H9 (cell line): ENCODE data around the gene EFNA5. TPM values are rescaled to one million over a fixed set of nuclear protein-coding genes. Genes with fewer than 3 reads are reported as not detected.

Source experiments
- DNase-seq: peaks from one replicate; pipeline ENCODE4 v3.0.0-alpha.2; 2017
- H2AFZ ChIP-seq: one replicate; pipeline ENCODE4 v1.6.1; 2013; ENCODE audit warnings: mild to moderate bottlenecking, low read length, control low read depth, moderate library complexity
- H2AK5ac ChIP-seq: 2 replicates; pipeline ENCODE4 v1.6.1; 2013; ENCODE audit warnings: low read length, control low read depth, mixed read lengths; ENCODE audit not compliant: insufficient read length
- H2BK120ac ChIP-seq: one replicate; pipeline ENCODE4 v1.6.1; 2013; ENCODE audit warnings: low read depth, mild to moderate bottlenecking, low read length, control low read depth, inconsistent platforms; ENCODE audit not compliant: poor library complexity, severe bottlenecking
- H2BK12ac ChIP-seq: 2 replicates; pipeline ENCODE4 v1.6.1; 2013; ENCODE audit warnings: low read length, control low read depth, mixed read lengths, low read depth; ENCODE audit not compliant: insufficient read length
- H2BK15ac ChIP-seq: 2 replicates; pipeline ENCODE4 v1.6.1; 2013; ENCODE audit warnings: low read depth, low read length, control low read depth
- H2BK20ac ChIP-seq: one replicate; pipeline ENCODE4 v1.6.1; 2013; ENCODE audit warnings: low read depth, mild to moderate bottlenecking, low read length, control low read depth, inconsistent platforms; ENCODE audit not compliant: poor library complexity, severe bottlenecking
- H2BK5ac ChIP-seq: 2 replicates; pipeline ENCODE4 v1.6.1; 2013; ENCODE audit warnings: low read length, control low read depth, mixed read lengths; ENCODE audit not compliant: insufficient read length
- H3K14ac ChIP-seq: 2 replicates; pipeline ENCODE4 v1.6.1; 2013; ENCODE audit warnings: low read length, control low read depth; ENCODE audit not compliant: insufficient read depth
- H3K18ac ChIP-seq: 2 replicates; pipeline ENCODE4 v1.6.1; 2013; ENCODE audit warnings: low read depth, mild to moderate bottlenecking, mixed read lengths, low read length, control low read depth; ENCODE audit not compliant: insufficient read length
- H3K23ac ChIP-seq: 2 replicates; pipeline ENCODE4 v1.6.1; 2013; ENCODE audit warnings: low read length, control low read depth, mixed read lengths, low read depth; ENCODE audit not compliant: insufficient read length
- H3K23me2 ChIP-seq: 2 replicates; pipeline ENCODE4 v1.6.1; 2013; ENCODE audit warnings: low read depth, mild to moderate bottlenecking, mixed read lengths, low read length, control low read depth; ENCODE audit not compliant: insufficient read length, poor library complexity, severe bottlenecking
- H3K27ac ChIP-seq: 2 replicates; pipeline ENCODE4 v1.5.1; 2013; ENCODE audit warnings: low read length, control low read depth, mixed read lengths, low read depth; ENCODE audit not compliant: insufficient read length
- H3K27me3 ChIP-seq: 2 replicates; pipeline ENCODE4 v1.6.1; 2013; ENCODE audit warnings: low read length, control low read depth, inconsistent platforms; ENCODE audit not compliant: insufficient read depth
- H3K4ac ChIP-seq: 2 replicates; pipeline ENCODE4 v1.6.1; 2013; ENCODE audit warnings: low read depth, mild to moderate bottlenecking, control low read depth, inconsistent platforms, low read length, moderate library complexity
- H3K4me1 ChIP-seq: 2 replicates; pipeline ENCODE4 v1.6.1; 2013; ENCODE audit warnings: low read length, control low read depth, inconsistent platforms; ENCODE audit not compliant: insufficient read depth
- H3K4me2 ChIP-seq: 2 replicates; pipeline ENCODE4 v1.6.1; 2013; ENCODE audit warnings: low read length, control low read depth, mixed read lengths; ENCODE audit not compliant: insufficient read length, insufficient read depth
- H3K56ac ChIP-seq: 2 replicates; pipeline ENCODE4 v1.6.1; 2013; ENCODE audit warnings: low read depth, mild to moderate bottlenecking, mixed read lengths, low read length, control low read depth; ENCODE audit not compliant: insufficient read length
- H3K79me1 ChIP-seq: 2 replicates; pipeline ENCODE4 v1.6.1; 2013; ENCODE audit warnings: low read depth, mild to moderate bottlenecking, moderate library complexity, low read length, control low read depth, inconsistent platforms; ENCODE audit not compliant: insufficient read depth, poor library complexity, severe bottlenecking
- H3K79me2 ChIP-seq: 2 replicates; pipeline ENCODE4 v1.6.1; 2013; ENCODE audit warnings: low read length, control low read depth, inconsistent platforms; ENCODE audit not compliant: insufficient read depth
- H3K9ac ChIP-seq: 2 replicates; pipeline ENCODE4 v1.6.1; 2013; ENCODE audit warnings: low read length, control low read depth, mixed read lengths; ENCODE audit not compliant: insufficient read length; ENCODE audit errors: extremely low read depth
- H3K9me3 ChIP-seq: one replicate; pipeline ENCODE4 v1.6.1; 2013; ENCODE audit warnings: low read depth, low read length, inconsistent platforms; ENCODE audit not compliant: control insufficient read depth
- H3T11ph ChIP-seq: one replicate; pipeline ENCODE4 v1.6.1; 2013; ENCODE audit warnings: mild to moderate bottlenecking, low read length, control low read depth, inconsistent platforms
- H4K20me1 ChIP-seq: one replicate; pipeline ENCODE4 v1.6.1; 2013; ENCODE audit not compliant: control insufficient read depth, insufficient read length, insufficient read depth
- H4K5ac ChIP-seq: 2 replicates; pipeline ENCODE4 v1.6.1; 2013; ENCODE audit warnings: low read depth, mild to moderate bottlenecking, mixed read lengths, low read length, control low read depth; ENCODE audit not compliant: insufficient read length
- H4K8ac ChIP-seq: replicated peaks from 2 replicates; pipeline ENCODE4 v1.6.1; 2013; ENCODE audit warnings: low read length, control low read depth, mixed read lengths, low read depth; ENCODE audit not compliant: insufficient read length
- H4K91ac ChIP-seq: 2 replicates; pipeline ENCODE4 v1.6.1; 2013; ENCODE audit warnings: low read depth, mild to moderate bottlenecking, moderate library complexity, mixed read lengths, low read length, control low read depth; ENCODE audit not compliant: insufficient read length
- H3K27ac Mint-ChIP-seq, 3 experiments: 2 replicates in 2 of 3; 3 replicates in 1 of 3; pipeline ENCODE4 v1.8.0; 2020 to 2021; ENCODE audit warnings: mixed read lengths in 3 of 3, mild to moderate bottlenecking in 1 of 3, moderate library complexity in 1 of 3
- H3K27me3 Mint-ChIP-seq: 2 replicates; pipeline ENCODE4 v1.8.0; 2021; ENCODE audit warnings: low read depth, mild to moderate bottlenecking, moderate library complexity, mixed read lengths
- H3K36me3 Mint-ChIP-seq, 3 experiments: 2 replicates in 2 of 3; 3 replicates in 1 of 3; pipeline ENCODE4 v1.8.0; 2020 to 2021; ENCODE audit warnings: low read depth in 3 of 3, mixed read lengths in 3 of 3; ENCODE audit not compliant: insufficient read depth in 1 of 3
- H3K4me1 Mint-ChIP-seq, 2 experiments: 2 replicates each; pipeline ENCODE4 v1.8.0; 2020; ENCODE audit warnings: mixed read lengths in 2 of 2
- H3K4me3 Mint-ChIP-seq, 2 experiments: 2 replicates in 1 of 2; 3 replicates in 1 of 2; pipeline ENCODE4 v1.8.0; 2020 to 2021; ENCODE audit warnings: mild to moderate bottlenecking in 2 of 2, mixed read lengths in 2 of 2, moderate library complexity in 1 of 2
- H3K9me3 Mint-ChIP-seq, 2 experiments: 2 replicates in 1 of 2; 3 replicates in 1 of 2; pipeline ENCODE4 v1.8.0; 2020; ENCODE audit warnings: mild to moderate bottlenecking in 2 of 2, mixed read lengths in 2 of 2, moderate library complexity in 1 of 2
- WGBS: extraction: QIAGEN DNeasy Blood & Tissue Kit; methylation state at CpG from one replicate; pipeline ENCODE4 v1.1.7; 2013; ENCODE audit warnings: missing lambda C conversion rate, low lambda C conversion rate, mixed read lengths; ENCODE audit not compliant: insufficient read length; ENCODE audit errors: extremely low coverage; 5-methylcytosine and 5-hydroxymethylcytosine counted together
- total RNA-seq: library from RNA; stranded (reverse); gene quantifications from 2 replicates; pipeline ENCODE4 v1.2.1, GENCODE V29; 2021
- TF ChIP-seq, protein P1 (sequence below): fragments of 200-600 bp; sonication (generic); conservative IDR thresholded peaks from 3 replicates; pipeline ENCODE4 v1.8.0; 2021; ENCODE audit warnings: antibody characterized with exemption, mild to moderate bottlenecking

The EFNA5 gene
- total RNA-seq, 1 experiment from 2014 or later: 20.4 TPM

DNA sequence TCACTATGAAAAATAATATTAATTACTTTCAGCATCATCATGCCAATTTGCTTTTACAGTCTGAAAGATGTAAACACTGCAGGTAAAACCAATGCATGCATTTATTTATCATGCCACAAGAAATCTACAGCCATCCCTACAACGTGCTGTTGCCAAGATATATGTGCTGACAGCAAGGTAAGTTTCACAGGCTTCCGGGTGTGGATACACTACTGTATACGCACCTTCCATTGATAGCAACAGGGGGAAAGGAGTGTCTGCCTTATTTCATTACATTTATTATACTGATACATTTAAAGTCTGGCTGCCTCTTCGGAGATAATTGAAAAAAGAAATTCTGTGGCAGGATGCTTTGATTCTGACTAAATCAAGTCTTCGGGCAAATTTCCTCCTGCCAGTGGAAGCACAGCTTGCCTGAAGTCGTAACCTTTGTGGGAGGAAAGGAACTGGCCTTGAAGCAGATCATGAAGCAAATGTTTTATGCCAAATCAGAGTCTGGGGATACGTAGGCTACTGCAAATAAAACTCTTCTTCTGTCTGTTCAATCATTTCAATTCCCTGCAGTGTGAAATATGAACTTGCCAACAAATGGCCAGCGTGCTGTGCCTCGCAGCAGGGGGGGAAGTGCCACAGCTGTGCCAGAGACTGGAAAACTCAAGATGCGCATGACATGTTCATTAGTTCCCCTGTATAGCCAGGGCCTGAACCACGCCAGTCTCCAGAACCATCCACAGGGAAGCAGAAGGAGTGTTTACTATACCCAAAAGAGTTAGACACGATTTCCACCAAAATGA lies 268.1 kb downstream of the EFNA5 start:
- Histone ChIP-seq H4K91ac (no peak overlapping the region), H4K20me1 (no peaks in the 10 kb centered on the region), H2BK15ac (no peak overlapping the region), H3K14ac (no peak overlapping the region), H3K23me2 (no peaks in the 10 kb centered on the region), H3K79me2 (no peaks in the 10 kb centered on the region), H3T11ph (no peak overlapping the region), H2BK120ac (no peak overlapping the region), H4K5ac (no peak overlapping the region), H3K27ac (no peak overlapping the region), H3K18ac (no peak overlapping the region), H3K23ac (no peak overlapping the region), H2AFZ (no peak overlapping the region), H3K9ac (no peak overlapping the region), H3K79me1 (no peaks in the 10 kb centered on the region), H2BK5ac (no peak overlapping the region), H2BK12ac (no peak overlapping the region), H3K9me3 (no peaks in the 10 kb centered on the region), H3K56ac (no peak overlapping the region), H3K4ac (no peak overlapping the region), H3K4me2 (peak overlapping the region; percentile 5), H4K8ac (no peak overlapping the region), H3K27me3 (no peaks in the 10 kb centered on the region), H3K4me1 (peaks cover 10% of the 10 kb centered on the region; the same call in 1 of the 2 replicates), H2BK20ac (no peak overlapping the region), H2AK5ac (no peak overlapping the region)
- no peak for DNase-seq
- Mint-ChIP-seq H3K27ac (peak overlapping the region in 1 of 3 experiments; percentile 31; a peak in 3 of 7 replicates), H3K27me3 (no peaks in the 10 kb centered on the region), H3K4me3 (peak overlapping the region; percentile 12 to 57; a peak in 4 of 5 replicates), H3K9me3 (no peaks in the 10 kb centered on the region; a peak in 1 of 5 replicates), H3K36me3 (0 out of 7 replicates have a peak, but pooled peaks cover 0 to 4% (median 0%) of the 10 kb centered on the region in 3 experiments), H3K4me1 (peaks cover 67 to 73% of the 10 kb centered on the region in 2 experiments)
- no CpG with 5 or more reads among the region's 12 CpGs for WGBS
- TF ChIP-seq, protein P1, sequence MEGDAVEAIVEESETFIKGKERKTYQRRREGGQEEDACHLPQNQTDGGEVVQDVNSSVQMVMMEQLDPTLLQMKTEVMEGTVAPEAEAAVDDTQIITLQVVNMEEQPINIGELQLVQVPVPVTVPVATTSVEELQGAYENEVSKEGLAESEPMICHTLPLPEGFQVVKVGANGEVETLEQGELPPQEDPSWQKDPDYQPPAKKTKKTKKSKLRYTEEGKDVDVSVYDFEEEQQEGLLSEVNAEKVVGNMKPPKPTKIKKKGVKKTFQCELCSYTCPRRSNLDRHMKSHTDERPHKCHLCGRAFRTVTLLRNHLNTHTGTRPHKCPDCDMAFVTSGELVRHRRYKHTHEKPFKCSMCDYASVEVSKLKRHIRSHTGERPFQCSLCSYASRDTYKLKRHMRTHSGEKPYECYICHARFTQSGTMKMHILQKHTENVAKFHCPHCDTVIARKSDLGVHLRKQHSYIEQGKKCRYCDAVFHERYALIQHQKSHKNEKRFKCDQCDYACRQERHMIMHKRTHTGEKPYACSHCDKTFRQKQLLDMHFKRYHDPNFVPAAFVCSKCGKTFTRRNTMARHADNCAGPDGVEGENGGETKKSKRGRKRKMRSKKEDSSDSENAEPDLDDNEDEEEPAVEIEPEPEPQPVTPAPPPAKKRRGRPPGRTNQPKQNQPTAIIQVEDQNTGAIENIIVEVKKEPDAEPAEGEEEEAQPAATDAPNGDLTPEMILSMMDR: no peak
